ENCODE measurements around the gene VEGFC.

The VEGFC gene

GRCh38 chr4:176671532-176671931, 121.2 kb downstream of the VEGFC start:
- DNase-seq = no peak

DNA sequence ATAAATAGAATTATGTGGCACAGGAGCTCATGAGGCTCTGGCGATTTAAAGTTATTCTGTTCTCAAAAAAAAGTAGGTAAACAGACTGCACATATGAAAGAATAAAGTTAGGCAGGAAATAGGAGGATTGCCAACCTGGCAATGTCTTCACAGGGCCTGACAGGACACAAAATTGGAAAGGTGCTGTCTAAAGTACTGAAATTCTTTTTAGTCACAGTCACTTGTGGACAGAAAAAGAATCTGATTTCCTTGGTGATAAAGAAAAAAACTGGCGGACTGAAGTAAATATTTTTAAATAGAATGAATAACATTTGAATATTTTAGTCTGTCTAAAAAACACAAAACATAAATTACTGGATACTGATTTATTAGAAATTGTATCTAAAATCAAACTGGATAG, 124.4 kb downstream of the VEGFC start:
- DNase-seq = no peak

GRCh38 chr4:176664964-176665363, 127.8 kb downstream of the VEGFC start:
- DNase-seq = no peak

GRCh38 chr4:176660561-176660960, 132.2 kb downstream of the VEGFC start:
- no peak for DNase-seq

GRCh38 chr4:176656108-176656507, 136.6 kb downstream of the VEGFC start:
- no peak for DNase-seq

GRCh38 chr4:176654565-176655216, 138.0 kb downstream of the VEGFC start:
- no peak for DNase-seq

GRCh38 chr4:176653401-176654220, 139.1 kb downstream of the VEGFC start:
- no peak for DNase-seq

GRCh38 chr4:176646311-176646710, 146.4 kb downstream of the VEGFC start:
- no peak for DNase-seq

DNA sequence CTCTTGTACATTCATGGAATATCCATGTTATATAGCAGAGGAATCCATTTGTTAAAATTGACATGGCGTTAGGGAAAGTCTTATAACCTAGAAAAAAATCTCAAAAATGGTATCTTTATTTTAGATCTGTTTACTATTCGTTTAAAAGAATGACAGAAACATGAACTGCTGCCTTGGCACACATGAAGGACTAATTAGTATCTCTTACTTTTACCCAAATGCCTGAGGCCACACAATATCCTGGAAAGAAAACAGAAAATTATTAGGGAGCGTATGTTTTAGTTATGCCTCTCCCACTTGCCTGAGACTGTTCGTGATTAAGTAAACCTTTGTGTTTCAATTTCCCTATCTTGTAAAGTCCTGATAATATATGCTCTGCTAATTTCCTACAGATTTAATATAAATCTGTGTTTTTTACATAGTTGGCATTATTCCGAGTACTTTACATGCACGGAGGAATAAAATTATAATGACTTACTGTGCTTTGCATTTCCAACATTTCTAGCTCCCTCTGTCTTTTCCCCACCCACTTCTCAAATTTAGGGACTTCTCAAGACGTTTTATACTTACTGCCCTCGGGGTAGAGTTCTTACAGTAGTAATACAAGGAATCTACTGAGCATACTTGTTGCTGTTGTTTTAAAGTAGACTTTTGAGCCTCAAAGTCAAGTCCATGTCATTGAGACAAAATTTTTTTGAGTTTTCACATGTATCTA, 147.3 kb downstream of the VEGFC start:
- no peak for DNase-seq

DNA sequence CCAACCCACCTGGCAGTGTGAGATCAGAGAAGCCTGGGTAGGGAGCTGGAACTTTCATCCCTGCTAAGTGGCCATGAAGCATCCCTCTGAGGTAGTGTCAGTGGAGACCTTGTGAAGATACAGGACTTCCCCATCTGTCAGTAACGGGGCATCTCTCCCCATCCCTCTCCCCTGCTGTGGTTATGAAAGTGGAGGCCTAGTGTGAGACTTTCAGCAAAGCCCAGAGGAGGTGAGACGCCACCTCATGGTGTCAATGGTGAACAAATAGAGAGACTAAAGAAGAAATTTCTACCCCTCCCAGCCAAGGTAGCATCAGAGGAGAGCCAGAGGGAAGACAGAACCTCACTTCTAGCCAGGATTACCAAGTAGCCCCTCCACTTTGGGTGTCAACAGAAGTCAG, 150.2 kb downstream of the VEGFC start:
- no peak for DNase-seq

DNA sequence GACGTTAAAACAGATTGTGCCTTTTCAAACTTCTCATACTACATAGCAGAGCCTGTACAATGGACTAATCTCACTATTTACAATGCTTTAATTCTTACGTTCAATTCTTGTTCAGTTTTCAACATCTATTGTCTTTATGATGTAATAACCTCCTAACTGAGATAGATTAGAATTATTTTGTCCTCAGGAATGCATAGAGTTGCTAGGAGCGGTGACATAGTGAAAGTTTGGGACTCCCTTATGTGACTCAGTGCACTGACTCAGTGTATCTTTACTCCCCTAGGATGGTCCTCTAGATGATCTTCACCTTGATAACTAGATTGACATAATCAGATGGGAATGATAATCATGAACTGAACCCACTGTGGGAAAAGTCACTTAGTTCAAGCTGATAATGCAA, 151.5 kb downstream of the VEGFC start:
- no peak for DNase-seq

- no peak for DNase-seq
These were observed 153.7 kb downstream of the VEGFC start for GRCh38 chr4:176638992-176639391.

DNA sequence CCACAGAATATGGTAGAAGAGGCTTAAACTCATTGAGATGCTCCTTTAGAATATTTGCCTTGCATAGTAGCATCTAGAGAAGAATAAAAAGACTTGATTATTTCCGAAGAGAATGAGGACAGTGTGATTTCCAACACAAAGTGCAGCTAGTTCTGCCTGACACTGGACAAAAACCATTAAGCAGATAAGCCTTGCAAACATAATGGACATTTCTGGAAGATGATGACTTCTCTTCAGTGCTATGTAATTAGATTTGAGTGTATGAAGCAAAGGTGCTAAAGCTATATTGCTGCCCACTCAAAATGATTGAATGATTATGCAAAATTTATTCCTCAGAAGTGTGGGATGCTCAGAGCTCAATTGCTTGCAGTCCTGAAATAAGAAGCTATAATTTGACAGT, 156.4 kb downstream of the VEGFC start:
- DNase-seq = no peak

GRCh38 chr4:176635372-176636261, 157.1 kb downstream of the VEGFC start:
- DNase-seq = no peak

All from femur (tissue), 1 donor.